Measurements from ENCODE around the gene KIAA1614. TPM values are rescaled to one million over a fixed set of nuclear protein-coding genes. Genes with fewer than 3 reads are reported as not detected.

The KIAA1614 gene
- polyA plus RNA-seq, 1 of the 3 experiments (the other 2 are of a cell fraction) = 1.1 TPM

GRCh38 chr1:180925471-180926051 lies 12.9 kb downstream of the KIAA1614 start:
- no peaks in the 10 kb centered on the region for H3F3A ChIP-seq (replicated peaks; ENCODE audit: insufficient read depth)
- no peaks in the 10 kb centered on the region for H3K27me3 ChIP-seq (ENCODE audit: insufficient read depth)
- H3K27ac ChIP-seq (ENCODE audit: low read depth in 2 of 2, low read length in 1 of 2) = peak overlapping the region in 1 of 2 experiments; percentile 99; a peak in 3 of 4 replicates
- H3K9ac ChIP-seq = no peak overlapping the region
- TF ChIP-seq FOXJ3 (CRISPR knock-in tag; IDR thresholded peaks at IDR 0.05) (no peak), YY1 (IDR thresholded peaks at IDR 0.05; ENCODE audit: low read depth) (no peak), CTCF (IDR thresholded peaks at IDR 0.05) (no peak), TAF1 (IDR thresholded peaks at IDR 0.05; ENCODE audit: borderline replicate concordance, low read depth, low read length) (no peak)
- H3K36me3 ChIP-seq (replicated peaks in 1 of 2; ENCODE audit: control insufficient read depth in 1 of 2, insufficient read depth in 2 of 2, low read length in 1 of 2) = no peaks in the 10 kb centered on the region
- CTCF ChIA-PET = interaction anchor here (1.0 to 4.1 kb wide), 8 partner anchors 9 to 422 kb away, joined by 3 to 27 read pairs (median 4); no protein-coding TSS in a partner anchor
- H2AFZ ChIP-seq (ENCODE audit: low read depth) = no peak overlapping the region
- H4K20me1 ChIP-seq (ENCODE audit: insufficient read depth) = no peaks in the 10 kb centered on the region
- no peaks in the 10 kb centered on the region for H3K79me2 ChIP-seq (ENCODE audit: insufficient read depth)
- POLR2A ChIA-PET = interaction anchor here (0.9 to 2.6 kb wide), 4 partner anchors 14 to 180 kb away, joined by 3 to 11 read pairs (median 7); no protein-coding TSS in a partner anchor
- H3K4me2 ChIP-seq = no peak overlapping the region; the same call in 1 of the 2 replicates
- DNase-seq = no peak
- no peaks in the 10 kb centered on the region for H3K9me2 ChIP-seq
- H3K9me3 ChIP-seq = no peaks in the 10 kb centered on the region
- H3K4me1 ChIP-seq (ENCODE audit: control insufficient read depth in 1 of 2, insufficient read depth in 2 of 2, low read depth in 1 of 2, low read length in 1 of 2) = peaks cover 13 to 73% of the 10 kb centered on the region in 2 experiments; a peak in 3 of 4 replicates
- 81% methylated on average over 5 of the region's 7 CpGs for WGBS (ENCODE audit: low lambda C conversion rate)
- H3K4me3 ChIP-seq (ENCODE audit: low read depth in 2 of 2, low read length in 1 of 2) = no peak overlapping the region

DNA sequence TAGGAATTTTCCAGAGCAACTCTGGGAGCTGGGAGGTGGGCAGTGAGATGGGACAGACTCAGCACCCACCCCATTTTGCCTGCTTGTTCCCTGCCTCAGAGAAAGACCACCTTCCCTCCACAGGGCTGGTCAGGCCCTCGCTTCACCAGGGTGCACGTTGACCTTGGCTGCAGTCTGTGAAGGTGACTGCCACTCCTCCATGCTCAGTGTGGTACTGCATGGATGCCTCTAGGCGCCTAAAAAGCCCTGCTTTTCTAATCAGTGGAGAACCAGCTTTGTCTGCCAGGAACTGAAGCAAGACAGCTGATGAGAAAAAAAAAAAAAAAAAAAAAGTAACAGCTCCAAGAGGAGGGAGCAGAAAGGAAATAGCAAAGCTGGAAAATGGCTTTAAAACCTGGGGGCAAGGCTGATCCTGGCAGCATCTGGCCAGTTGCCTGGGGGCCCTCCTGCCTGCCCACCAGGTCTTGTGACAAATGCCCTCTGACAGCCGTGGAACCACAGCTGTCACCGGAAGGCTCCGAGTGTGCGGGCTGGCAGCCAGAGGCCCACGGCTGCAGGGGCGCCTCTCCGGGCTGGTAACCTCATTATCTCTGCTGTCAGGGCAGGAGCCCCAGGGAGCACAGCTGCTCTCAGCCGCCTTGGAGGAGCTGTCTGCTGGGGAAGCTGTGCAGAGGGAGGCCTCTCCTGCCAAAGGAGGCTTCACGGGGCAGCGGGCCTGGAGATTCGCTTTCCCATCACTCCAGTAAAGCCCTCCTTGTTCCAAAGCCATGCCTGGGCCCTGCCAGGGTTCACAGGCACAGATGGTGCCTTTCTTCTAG lies 13.7 kb downstream of the KIAA1614 start:
- ChIA-PET POLR2A (interaction anchor here (0.6 to 2.6 kb wide), 10 partner anchors 9 to 409 kb away, joined by 3 to 11 read pairs (median 4); no protein-coding TSS in a partner anchor), CTCF (interaction anchor here (0.7 to 4.1 kb wide), 12 partner anchors 9 to 216 kb away, joined by 3 to 27 read pairs (median 3); no protein-coding TSS in a partner anchor)
- Histone ChIP-seq H3F3A (replicated peaks; ENCODE audit: insufficient read depth) (no peaks in the 10 kb centered on the region), H3K36me3 (replicated peaks in 1 of 2; ENCODE audit: control insufficient read depth in 1 of 2, insufficient read depth in 2 of 2, low read length in 1 of 2) (no peaks in the 10 kb centered on the region), H3K27me3 (ENCODE audit: insufficient read depth) (no peaks in the 10 kb centered on the region), H2AFZ (ENCODE audit: low read depth) (no peak overlapping the region), H4K20me1 (ENCODE audit: insufficient read depth) (no peaks in the 10 kb centered on the region), H3K4me1 (ENCODE audit: control insufficient read depth in 1 of 2, insufficient read depth in 2 of 2, low read depth in 1 of 2, low read length in 1 of 2) (peaks cover 13 to 81% of the 10 kb centered on the region in 2 experiments; a peak in 3 of 4 replicates), H3K27ac (ENCODE audit: low read depth in 2 of 2, low read length in 1 of 2) (peak overlapping the region; percentile 30 to 99; a peak in 3 of 4 replicates), H3K9me3 (no peaks in the 10 kb centered on the region), H3K4me3 (ENCODE audit: low read depth in 2 of 2, low read length in 1 of 2) (no peak overlapping the region), H3K79me2 (ENCODE audit: insufficient read depth) (no peaks in the 10 kb centered on the region), H3K4me2 (peak overlapping the region; percentile 19; the same call in 1 of the 2 replicates), H3K9ac (no peak overlapping the region), H3K9me2 (no peaks in the 10 kb centered on the region)
- WGBS (ENCODE audit: low lambda C conversion rate) = 31% methylated on average over 7 of the region's 14 CpGs
- peak; percentile 90 for DNase-seq
- TF ChIP-seq, protein P1, sequence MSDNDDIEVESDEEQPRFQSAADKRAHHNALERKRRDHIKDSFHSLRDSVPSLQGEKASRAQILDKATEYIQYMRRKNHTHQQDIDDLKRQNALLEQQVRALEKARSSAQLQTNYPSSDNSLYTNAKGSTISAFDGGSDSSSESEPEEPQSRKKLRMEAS (IDR thresholded peaks at IDR 0.05; ENCODE audit: low read depth) = no peak
- no peak for TF ChIP-seq CTCF (IDR thresholded peaks at IDR 0.05)
- peak; percentile 4; the same call in 1 of the 2 replicates for TF ChIP-seq SMC3 (IDR thresholded peaks at IDR 0.05; ENCODE audit: low read depth, low read length)
- peak; percentile 50 for TF ChIP-seq PBX3 (IDR thresholded peaks at IDR 0.05)
- no peak for TF ChIP-seq USF1 (IDR thresholded peaks at IDR 0.05; ENCODE audit: borderline replicate concordance, low read depth)
- TF ChIP-seq RCOR1 (IDR thresholded peaks at IDR 0.05; ENCODE audit: low read length) = peak; percentile 78
- no peak for TF ChIP-seq NRF1 (IDR thresholded peaks at IDR 0.05; ENCODE audit: low read depth, low read length)
- TF ChIP-seq, protein P2, sequence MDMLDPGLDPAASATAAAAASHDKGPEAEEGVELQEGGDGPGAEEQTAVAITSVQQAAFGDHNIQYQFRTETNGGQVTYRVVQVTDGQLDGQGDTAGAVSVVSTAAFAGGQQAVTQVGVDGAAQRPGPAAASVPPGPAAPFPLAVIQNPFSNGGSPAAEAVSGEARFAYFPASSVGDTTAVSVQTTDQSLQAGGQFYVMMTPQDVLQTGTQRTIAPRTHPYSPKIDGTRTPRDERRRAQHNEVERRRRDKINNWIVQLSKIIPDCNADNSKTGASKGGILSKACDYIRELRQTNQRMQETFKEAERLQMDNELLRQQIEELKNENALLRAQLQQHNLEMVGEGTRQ (IDR thresholded peaks at IDR 0.05; ENCODE audit: borderline replicate concordance, low read depth, low read length) = no peak
- peak; percentile 96 for TF ChIP-seq FOXJ3 (CRISPR knock-in tag; IDR thresholded peaks at IDR 0.05)
- TF ChIP-seq SIN3A (IDR thresholded peaks at IDR 0.05; ENCODE audit: borderline replicate concordance, low read depth, low read length) = peak; percentile 70
- no peak for TF ChIP-seq ELF1 (IDR thresholded peaks at IDR 0.05)
- no peak for TF ChIP-seq EZH2phosphoT487 (IDR thresholded peaks at IDR 0.05; ENCODE audit: borderline replicate concordance, low read depth)
- TF ChIP-seq RFX5 (IDR thresholded peaks at IDR 0.05; ENCODE audit: low read length) = no peak
- no peak for TF ChIP-seq MEF2A (IDR thresholded peaks at IDR 0.05; ENCODE audit: borderline replicate concordance, low read depth)
- no peak for TF ChIP-seq YY1 (IDR thresholded peaks at IDR 0.05; ENCODE audit: low read depth)
